SK-N-SH (cell line): ENCODE results near the gene HSPG2.

Experiments used
- JUND ChIP-seq: IDR thresholded peaks from 2 replicates; pipeline ENCODE4 v1.4.0; 2012
- NRF1 ChIP-seq: IDR thresholded peaks from 2 replicates; pipeline ENCODE4 v1.6.1; 2012; ENCODE audit warnings: low read depth, mild to moderate bottlenecking, low read length
- PBX3 ChIP-seq: IDR thresholded peaks from 2 replicates; pipeline ENCODE4; 2012
- POLR2AphosphoS5 ChIP-seq: IDR thresholded peaks from 2 replicates; pipeline ENCODE4 v1.6.1; 2012; ENCODE audit warnings: low read depth, low read length
- RXRA ChIP-seq: IDR thresholded peaks from 2 replicates; pipeline ENCODE4 v1.4.0; 2012; ENCODE audit warnings: low read depth, mild to moderate bottlenecking, borderline replicate concordance
- SIN3A ChIP-seq: IDR thresholded peaks from 2 replicates; pipeline ENCODE4 v1.6.1; 2012; ENCODE audit warnings: low read depth, mild to moderate bottlenecking, low read length, moderate library complexity, borderline replicate concordance
- TAF1 ChIP-seq: IDR thresholded peaks from 2 replicates; pipeline ENCODE4 v1.6.1; 2012; ENCODE audit warnings: low read depth, mild to moderate bottlenecking, low read length, moderate library complexity, borderline replicate concordance
- TF ChIP-seq, protein P1 (sequence below): IDR thresholded peaks from 2 replicates; pipeline ENCODE4 v1.6.1; 2012; ENCODE audit warnings: mild to moderate bottlenecking, low read depth, low read length, moderate library complexity
- TF ChIP-seq, protein P2 (sequence below): fragments of 200-600 bp; sonication (generic); IDR thresholded peaks from 2 replicates; pipeline ENCODE4 v1.6.1; 2017; ENCODE audit warnings: antibody characterized with exemption, mild to moderate bottlenecking, moderate library complexity

GRCh38 chr1:21930080-21930571 is 7.0 kb downstream of the HSPG2 start:
- TF ChIP-seq, protein P1, sequence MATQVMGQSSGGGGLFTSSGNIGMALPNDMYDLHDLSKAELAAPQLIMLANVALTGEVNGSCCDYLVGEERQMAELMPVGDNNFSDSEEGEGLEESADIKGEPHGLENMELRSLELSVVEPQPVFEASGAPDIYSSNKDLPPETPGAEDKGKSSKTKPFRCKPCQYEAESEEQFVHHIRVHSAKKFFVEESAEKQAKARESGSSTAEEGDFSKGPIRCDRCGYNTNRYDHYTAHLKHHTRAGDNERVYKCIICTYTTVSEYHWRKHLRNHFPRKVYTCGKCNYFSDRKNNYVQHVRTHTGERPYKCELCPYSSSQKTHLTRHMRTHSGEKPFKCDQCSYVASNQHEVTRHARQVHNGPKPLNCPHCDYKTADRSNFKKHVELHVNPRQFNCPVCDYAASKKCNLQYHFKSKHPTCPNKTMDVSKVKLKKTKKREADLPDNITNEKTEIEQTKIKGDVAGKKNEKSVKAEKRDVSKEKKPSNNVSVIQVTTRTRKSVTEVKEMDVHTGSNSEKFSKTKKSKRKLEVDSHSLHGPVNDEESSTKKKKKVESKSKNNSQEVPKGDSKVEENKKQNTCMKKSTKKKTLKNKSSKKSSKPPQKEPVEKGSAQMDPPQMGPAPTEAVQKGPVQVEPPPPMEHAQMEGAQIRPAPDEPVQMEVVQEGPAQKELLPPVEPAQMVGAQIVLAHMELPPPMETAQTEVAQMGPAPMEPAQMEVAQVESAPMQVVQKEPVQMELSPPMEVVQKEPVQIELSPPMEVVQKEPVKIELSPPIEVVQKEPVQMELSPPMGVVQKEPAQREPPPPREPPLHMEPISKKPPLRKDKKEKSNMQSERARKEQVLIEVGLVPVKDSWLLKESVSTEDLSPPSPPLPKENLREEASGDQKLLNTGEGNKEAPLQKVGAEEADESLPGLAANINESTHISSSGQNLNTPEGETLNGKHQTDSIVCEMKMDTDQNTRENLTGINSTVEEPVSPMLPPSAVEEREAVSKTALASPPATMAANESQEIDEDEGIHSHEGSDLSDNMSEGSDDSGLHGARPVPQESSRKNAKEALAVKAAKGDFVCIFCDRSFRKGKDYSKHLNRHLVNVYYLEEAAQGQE = no peak
- TF ChIP-seq NRF1 = no peak
- TF ChIP-seq, protein P2, sequence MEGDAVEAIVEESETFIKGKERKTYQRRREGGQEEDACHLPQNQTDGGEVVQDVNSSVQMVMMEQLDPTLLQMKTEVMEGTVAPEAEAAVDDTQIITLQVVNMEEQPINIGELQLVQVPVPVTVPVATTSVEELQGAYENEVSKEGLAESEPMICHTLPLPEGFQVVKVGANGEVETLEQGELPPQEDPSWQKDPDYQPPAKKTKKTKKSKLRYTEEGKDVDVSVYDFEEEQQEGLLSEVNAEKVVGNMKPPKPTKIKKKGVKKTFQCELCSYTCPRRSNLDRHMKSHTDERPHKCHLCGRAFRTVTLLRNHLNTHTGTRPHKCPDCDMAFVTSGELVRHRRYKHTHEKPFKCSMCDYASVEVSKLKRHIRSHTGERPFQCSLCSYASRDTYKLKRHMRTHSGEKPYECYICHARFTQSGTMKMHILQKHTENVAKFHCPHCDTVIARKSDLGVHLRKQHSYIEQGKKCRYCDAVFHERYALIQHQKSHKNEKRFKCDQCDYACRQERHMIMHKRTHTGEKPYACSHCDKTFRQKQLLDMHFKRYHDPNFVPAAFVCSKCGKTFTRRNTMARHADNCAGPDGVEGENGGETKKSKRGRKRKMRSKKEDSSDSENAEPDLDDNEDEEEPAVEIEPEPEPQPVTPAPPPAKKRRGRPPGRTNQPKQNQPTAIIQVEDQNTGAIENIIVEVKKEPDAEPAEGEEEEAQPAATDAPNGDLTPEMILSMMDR = no peak
- no peak for TF ChIP-seq SIN3A
- TF ChIP-seq TAF1 = no peak
- no peak for TF ChIP-seq POLR2AphosphoS5
- TF ChIP-seq JUND = no peak
- no peak for TF ChIP-seq PBX3
- TF ChIP-seq RXRA = no peak
